GM18502 (cell line): ENCODE results near the gene SERHL2.
"Not testable (repeated sequence)": the region's sequence is repeated elsewhere in the genome, so short reads cannot be mapped to it uniquely, and the experiment has no call there.

Experiments
- ATAC-seq: cut with Tn5 transposase; IDR thresholded peaks from one replicate; pipeline ENCODE4 v1.9.1; 2021; ENCODE audit warnings: mild to moderate bottlenecking; ENCODE audit not compliant: unreplicated experiment, poor library complexity

Gene SERHL2

GRCh38 chr22:42601879-42602465 lies 48.2 kb downstream of the SERHL2 start:
- no peak for ATAC-seq

DNA sequence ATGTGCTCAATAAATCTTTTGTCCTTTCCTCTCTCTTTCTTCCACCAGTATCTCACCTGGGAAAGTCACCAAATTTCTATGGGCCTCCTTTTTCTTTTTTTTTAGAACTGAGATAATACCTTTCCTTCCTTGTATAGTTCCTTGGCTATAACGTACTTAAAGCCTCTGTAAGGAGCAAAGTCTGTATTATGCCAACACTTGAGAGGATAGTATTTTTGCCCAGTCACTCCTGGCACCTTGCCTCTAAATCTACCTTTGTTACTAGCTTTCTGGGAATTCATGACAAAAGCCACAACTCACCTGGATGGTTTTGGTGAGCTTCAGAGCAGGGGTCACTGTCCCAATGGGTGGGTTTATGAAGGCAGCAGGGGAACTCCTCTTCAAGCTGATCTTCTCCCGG lies 48.7 kb downstream of the SERHL2 start:
- ATAC-seq = no peak

DNA sequence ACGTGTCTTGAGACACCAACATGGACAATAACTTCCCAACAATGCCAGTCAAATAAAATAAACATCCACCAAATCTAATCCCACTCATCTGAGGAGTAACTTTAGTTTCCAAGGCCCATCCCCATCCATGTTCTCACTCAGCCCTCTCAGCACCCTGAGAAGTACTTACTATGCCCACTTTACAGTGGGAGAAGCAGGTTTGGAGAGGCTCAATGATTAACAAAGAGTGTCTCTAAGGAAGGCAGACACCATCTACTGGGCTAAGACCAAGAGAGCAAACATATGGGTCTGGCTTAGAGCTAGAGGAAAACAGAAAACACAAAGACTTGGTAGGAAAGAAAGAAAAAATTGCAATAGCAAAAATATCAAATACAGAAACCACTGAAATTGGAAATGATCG lies 49.7 kb downstream of the SERHL2 start:
- no peak for ATAC-seq

DNA sequence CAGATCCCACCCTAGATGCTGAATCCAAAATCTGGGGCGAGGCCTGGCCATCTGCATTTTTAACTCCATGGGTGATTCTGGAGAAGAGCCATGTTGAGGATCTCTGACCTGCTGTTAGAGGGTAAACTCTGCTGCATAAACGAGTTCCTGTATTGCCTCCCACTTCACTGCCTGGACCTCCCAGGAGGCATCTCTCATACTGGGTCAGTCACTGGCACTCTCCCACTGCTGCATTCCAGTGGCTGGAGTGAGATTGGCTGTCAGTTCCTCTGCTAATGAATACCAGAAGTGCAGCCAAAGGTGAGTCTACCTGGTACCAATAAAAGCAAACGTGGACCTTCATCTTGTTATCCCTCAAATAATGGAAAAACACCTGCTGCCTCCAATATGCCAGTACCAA lies 50.6 kb downstream of the SERHL2 start:
- no peak for ATAC-seq

DNA sequence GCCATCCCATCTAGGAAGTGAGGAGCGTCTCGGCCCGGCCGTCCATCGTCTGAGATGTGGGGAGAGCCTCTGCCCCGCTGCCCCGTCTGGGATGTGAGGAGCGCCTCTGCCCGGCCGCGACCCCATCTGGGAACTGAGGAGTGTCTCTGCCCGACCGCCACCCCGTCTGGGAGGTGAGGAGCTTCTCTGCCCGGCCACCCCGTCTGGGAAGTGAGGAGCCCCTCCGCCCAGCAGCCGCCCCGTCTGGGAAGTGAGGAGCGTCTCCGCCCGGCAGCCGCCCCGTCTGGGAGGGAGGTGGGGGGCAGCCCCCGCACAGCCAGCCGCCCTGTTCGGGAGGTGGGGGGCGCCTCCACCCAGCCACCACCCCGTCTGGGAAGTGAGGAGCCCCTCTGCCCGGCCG lies 53.9 kb downstream of the SERHL2 start:
- ATAC-seq = not testable (repeated sequence)

- no peak for ATAC-seq
Observed at GRCh38 chr22:42608136-42608822, 54.5 kb downstream of the SERHL2 start.

- no peak for ATAC-seq
Observed at GRCh38 chr22:42608823-42609361, 55.1 kb downstream of the SERHL2 start.

DNA sequence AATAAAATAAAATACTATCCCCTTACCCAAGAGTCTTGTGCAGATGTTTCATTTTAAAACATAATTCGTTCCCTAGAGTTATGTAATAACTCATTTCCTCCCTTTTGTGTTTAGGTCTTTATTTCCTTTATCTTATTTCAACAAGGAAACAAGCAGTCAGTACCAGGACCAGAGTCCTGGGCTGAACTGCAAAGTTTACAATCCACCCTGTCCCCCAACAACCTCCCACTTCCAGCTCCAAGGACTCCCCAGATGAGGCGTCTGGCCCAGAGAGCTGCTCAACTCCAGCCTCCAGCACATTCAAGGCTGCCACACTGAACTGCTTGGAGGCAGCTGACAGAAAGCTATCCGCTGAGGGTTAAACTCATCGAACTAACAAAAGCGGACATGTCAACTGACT lies 56.4 kb downstream of the SERHL2 start:
- no peak for ATAC-seq

GRCh38 chr22:42611051-42611450 lies 57.3 kb downstream of the SERHL2 start:
- no peak for ATAC-seq

- no peak for ATAC-seq
Observed at GRCh38 chr22:42612336-42612735, 58.6 kb downstream of the SERHL2 start.

DNA sequence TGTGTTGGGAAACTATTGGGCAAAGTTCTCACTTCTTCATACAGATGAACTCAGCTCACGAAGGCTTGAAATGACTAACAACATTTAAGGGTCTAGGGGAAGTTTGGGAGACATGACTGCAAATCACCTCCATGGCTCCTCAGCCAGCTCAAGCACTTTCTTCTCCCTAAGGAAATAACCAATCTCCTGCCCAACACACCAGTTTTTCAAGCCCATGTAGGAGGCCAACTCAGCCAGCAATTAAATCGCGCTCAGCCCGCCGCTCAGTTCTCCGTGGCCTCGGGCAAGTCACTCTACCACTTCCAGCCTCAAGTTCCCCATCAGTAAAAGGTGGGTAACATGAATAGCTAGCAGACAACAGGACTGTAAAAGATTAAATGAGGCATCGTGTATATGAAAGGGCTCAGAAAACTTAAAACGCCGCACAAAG lies 60.1 kb downstream of the SERHL2 start:
- no peak for ATAC-seq

GRCh38 chr22:42614312-42615091 lies 60.7 kb downstream of the SERHL2 start, which contains the start of gene POLDIP3:
TSS of gene POLDIP3 (minus strand) at chr22:42614883. CDS start at chr22:42614857, 26 bp downstream.
- ATAC-seq = peak; percentile 74

- peak; percentile 59 for ATAC-seq
Observed at GRCh38 chr22:42615092-42615859, 61.5 kb downstream of the SERHL2 start.

GRCh38 chr22:42615860-42616175 lies 62.1 kb downstream of the SERHL2 start:
- not testable (repeated sequence) for ATAC-seq

DNA sequence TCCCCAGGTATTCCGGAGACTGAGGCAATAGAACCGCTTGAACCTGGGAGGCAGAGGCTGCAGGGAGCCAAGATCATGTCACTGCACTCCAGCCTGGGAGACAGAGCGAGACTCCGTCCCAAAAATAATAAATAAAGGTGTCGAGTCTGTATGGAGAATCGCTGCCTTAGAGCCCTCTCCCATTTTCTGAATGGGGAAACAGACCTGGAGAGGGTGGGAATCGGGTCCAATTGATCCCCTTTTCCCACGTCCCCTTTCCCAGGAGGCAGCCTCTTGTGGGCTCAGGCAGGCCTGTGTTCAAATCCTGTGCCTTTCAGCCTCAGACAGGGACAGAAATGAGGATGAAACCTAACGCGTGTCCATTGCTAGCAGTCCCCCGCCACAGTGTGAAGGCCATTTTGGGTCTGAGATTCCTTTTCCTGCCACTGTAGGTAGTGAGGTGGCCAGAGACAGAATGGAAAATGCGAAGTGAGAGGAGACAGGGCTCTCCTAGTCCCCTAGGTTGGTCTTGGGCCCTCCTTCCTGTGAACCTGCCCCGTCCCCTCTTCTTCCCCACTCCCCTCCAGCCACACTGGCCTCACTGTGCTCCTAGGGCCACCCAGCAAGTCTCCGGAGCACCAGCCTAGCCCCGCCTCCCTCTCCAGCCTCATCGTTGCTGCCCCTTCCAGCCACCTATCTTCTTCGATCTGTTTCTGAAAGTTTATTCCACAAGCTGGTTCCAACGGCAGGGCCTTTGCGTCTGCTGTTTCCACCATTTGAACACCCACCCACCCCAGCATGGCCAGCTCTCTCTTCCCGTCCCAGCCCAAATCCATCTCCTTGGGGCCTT lies 63.6 kb downstream of the SERHL2 start:
- ATAC-seq = no peak

DNA sequence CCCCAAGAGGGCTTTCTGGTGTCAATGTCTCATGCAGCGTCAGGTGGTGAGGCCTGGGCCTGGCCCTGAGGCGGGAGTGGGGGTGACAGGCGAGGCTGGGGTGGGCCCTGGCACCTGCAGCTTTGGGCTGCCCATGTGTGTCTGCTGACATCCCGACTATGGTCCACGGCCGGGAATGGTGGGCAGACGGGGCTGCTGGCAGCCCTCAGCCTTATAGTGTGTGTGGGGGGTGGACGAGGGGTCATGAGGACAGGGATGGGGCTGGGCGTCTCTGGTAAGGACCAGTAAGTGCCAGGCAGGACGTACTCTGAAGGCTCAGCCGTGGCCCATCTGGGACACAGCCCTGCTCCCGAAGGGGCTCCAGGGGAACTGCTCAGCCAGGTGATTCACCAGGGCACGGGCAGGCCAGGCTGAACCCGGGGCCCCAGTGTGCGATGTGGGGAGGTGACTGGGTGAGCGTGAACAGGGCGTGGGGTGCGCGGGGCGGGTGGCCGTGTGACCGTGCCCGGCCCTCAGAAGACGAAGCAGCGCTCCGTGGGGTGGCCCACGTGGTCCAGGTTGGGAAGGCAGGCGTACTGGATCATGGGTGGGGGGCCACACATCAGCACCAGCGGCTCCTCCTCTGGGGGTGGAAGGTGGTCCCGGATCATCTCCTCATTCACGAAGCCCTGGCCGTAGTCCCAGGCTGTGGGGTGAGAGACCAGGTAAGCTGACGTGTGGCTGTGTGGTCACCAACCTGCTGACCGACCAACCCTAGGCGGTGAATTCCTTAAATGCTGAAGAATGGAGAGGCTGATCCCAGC lies 65.7 kb downstream of the SERHL2 start:
- no peak for ATAC-seq

- ATAC-seq = no peak
Observed at GRCh38 chr22:42620084-42620483, 66.3 kb downstream of the SERHL2 start.

- no peak for ATAC-seq
Observed at GRCh38 chr22:42621505-42622002, 67.8 kb downstream of the SERHL2 start.
